ENCODE data around the gene TM6SF1. TPM values are rescaled to one million over a fixed set of nuclear protein-coding genes. Genes with fewer than 3 reads are reported as not detected.

TM6SF1 gene
- total RNA-seq, 1 experiment from 2014 or later = 0.69 TPM

DNA sequence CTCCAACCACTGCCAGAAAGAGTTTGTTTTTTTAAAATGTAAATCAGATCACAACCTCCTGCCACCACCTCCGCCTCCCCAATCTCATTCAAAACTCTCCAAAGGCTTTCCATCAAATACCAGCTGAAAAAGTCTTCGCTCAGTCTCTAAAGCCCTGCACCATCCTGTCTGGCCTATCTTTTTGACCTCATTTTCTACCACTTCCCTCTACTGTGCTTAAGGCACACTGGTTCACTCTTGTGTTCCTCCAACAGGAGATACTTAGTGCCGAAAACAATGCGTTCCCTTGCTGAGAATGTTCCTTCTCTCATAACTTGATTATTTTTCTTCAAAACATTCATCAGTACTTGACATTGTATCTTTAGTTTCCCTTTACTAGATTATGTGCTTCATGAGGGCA is 43.9 kb upstream of the TM6SF1 start:
- DNase-seq (ENCODE audit: low read depth, low spot score) (no peak), ATAC-seq (no peak)
- ChIA-PET POLR2A (no interaction called here), CTCF (no interaction called here)
- intact Hi-C loops (cut with micrococcal nuclease; ENCODE audit: unreplicated experiment) (no loop called here), in situ Hi-C loops (cut with HindIII; ENCODE audit: low pct_unique_long_range_greater_than_20kb, low sequenced_read_pairs) (no loop called here)
- peaks cover 10% of the 10 kb centered on the region for H3K36me3 ChIP-seq (ENCODE audit: control insufficient read depth, insufficient read depth, low read length)
- H3K27ac ChIP-seq (ENCODE audit: low read length) = no peak overlapping the region
- no peak overlapping the region for H3K4me3 ChIP-seq (ENCODE audit: low read depth in 2 of 2, low read length in 2 of 2)
- no peaks in the 10 kb centered on the region for H3K27me3 ChIP-seq (ENCODE audit: control insufficient read depth, insufficient read depth, low read length)
- peaks cover 49% of the 10 kb centered on the region for H3K4me1 ChIP-seq (ENCODE audit: control insufficient read depth, insufficient read depth, low read length)
- TF ChIP-seq SIN3A (IDR thresholded peaks at IDR 0.05; ENCODE audit: borderline replicate concordance, insufficient read depth, low read depth, low read length) (no peak), POLR2AphosphoS5 (IDR thresholded peaks at IDR 0.05; ENCODE audit: low read depth, low read length) (no peak), TCF7L2 (IDR thresholded peaks at IDR 0.05; ENCODE audit: low read depth, low read length) (no peak)
- TF ChIP-seq, protein P1, sequence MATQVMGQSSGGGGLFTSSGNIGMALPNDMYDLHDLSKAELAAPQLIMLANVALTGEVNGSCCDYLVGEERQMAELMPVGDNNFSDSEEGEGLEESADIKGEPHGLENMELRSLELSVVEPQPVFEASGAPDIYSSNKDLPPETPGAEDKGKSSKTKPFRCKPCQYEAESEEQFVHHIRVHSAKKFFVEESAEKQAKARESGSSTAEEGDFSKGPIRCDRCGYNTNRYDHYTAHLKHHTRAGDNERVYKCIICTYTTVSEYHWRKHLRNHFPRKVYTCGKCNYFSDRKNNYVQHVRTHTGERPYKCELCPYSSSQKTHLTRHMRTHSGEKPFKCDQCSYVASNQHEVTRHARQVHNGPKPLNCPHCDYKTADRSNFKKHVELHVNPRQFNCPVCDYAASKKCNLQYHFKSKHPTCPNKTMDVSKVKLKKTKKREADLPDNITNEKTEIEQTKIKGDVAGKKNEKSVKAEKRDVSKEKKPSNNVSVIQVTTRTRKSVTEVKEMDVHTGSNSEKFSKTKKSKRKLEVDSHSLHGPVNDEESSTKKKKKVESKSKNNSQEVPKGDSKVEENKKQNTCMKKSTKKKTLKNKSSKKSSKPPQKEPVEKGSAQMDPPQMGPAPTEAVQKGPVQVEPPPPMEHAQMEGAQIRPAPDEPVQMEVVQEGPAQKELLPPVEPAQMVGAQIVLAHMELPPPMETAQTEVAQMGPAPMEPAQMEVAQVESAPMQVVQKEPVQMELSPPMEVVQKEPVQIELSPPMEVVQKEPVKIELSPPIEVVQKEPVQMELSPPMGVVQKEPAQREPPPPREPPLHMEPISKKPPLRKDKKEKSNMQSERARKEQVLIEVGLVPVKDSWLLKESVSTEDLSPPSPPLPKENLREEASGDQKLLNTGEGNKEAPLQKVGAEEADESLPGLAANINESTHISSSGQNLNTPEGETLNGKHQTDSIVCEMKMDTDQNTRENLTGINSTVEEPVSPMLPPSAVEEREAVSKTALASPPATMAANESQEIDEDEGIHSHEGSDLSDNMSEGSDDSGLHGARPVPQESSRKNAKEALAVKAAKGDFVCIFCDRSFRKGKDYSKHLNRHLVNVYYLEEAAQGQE (IDR thresholded peaks at IDR 0.05; ENCODE audit: insufficient read depth in 1 of 2, low read depth in 2 of 2, low read length in 1 of 2) = no peak
- TF ChIP-seq, protein P2, sequence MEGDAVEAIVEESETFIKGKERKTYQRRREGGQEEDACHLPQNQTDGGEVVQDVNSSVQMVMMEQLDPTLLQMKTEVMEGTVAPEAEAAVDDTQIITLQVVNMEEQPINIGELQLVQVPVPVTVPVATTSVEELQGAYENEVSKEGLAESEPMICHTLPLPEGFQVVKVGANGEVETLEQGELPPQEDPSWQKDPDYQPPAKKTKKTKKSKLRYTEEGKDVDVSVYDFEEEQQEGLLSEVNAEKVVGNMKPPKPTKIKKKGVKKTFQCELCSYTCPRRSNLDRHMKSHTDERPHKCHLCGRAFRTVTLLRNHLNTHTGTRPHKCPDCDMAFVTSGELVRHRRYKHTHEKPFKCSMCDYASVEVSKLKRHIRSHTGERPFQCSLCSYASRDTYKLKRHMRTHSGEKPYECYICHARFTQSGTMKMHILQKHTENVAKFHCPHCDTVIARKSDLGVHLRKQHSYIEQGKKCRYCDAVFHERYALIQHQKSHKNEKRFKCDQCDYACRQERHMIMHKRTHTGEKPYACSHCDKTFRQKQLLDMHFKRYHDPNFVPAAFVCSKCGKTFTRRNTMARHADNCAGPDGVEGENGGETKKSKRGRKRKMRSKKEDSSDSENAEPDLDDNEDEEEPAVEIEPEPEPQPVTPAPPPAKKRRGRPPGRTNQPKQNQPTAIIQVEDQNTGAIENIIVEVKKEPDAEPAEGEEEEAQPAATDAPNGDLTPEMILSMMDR (IDR thresholded peaks at IDR 0.05) = no peak
- H3K9me3 ChIP-seq (ENCODE audit: control insufficient read depth, insufficient read depth, low read depth, low read length) = no peaks in the 10 kb centered on the region
- BruUV-seq (replicated peaks) = no TSS peak

DNA sequence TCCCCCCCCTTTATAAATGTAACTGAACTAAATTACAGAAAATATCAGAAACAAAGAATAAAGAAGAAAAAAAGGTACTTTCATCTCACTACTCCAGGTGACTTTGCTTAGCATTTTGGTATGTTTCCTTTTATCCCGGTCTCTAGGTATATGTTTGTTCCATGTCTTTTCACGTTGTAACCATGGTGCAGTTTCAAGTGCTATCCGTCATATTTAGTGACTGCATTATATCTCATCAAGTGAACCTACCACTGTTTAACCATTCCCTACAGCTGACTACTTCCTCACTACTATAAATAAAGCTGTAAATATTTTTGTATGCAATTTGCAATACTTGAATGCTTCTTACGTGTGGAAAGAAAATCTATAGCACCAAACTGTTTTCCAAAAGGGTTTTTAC is 42.6 kb upstream of the TM6SF1 start:
- peak overlapping the region; percentile 94; the same call in 1 of the 2 replicates for H3K27ac ChIP-seq (ENCODE audit: low read length)

More for the DNA sequence above, 42.6 kb upstream of the TM6SF1 start:
- H3K4me3 ChIP-seq (ENCODE audit: low read depth in 2 of 2, low read length in 2 of 2) = peak overlapping the region; percentile 83 to 94; a peak in 3 of 4 replicates
- DNase-seq (ENCODE audit: low read depth, low spot score) = no peak
- in situ Hi-C loops (cut with HindIII; ENCODE audit: low pct_unique_long_range_greater_than_20kb, low sequenced_read_pairs) = no loop called here
- H3K36me3 ChIP-seq (ENCODE audit: control insufficient read depth, insufficient read depth, low read length) = peaks cover 10% of the 10 kb centered on the region
- no peaks in the 10 kb centered on the region for H3K9me3 ChIP-seq (ENCODE audit: control insufficient read depth, insufficient read depth, low read depth, low read length)
- no peaks in the 10 kb centered on the region for H3K27me3 ChIP-seq (ENCODE audit: control insufficient read depth, insufficient read depth, low read length)
- TF ChIP-seq, protein P1 (IDR thresholded peaks at IDR 0.05; ENCODE audit: insufficient read depth in 1 of 2, low read depth in 2 of 2, low read length in 1 of 2) = no peak
- TF ChIP-seq, protein P2 (IDR thresholded peaks at IDR 0.05) = no peak
- TF ChIP-seq TCF7L2 (IDR thresholded peaks at IDR 0.05; ENCODE audit: low read depth, low read length) (no peak), SIN3A (IDR thresholded peaks at IDR 0.05; ENCODE audit: borderline replicate concordance, insufficient read depth, low read depth, low read length) (no peak), POLR2AphosphoS5 (IDR thresholded peaks at IDR 0.05; ENCODE audit: low read depth, low read length) (no peak)
- POLR2A ChIA-PET = no interaction called here
- CTCF ChIA-PET = no interaction called here
- intact Hi-C loops (cut with micrococcal nuclease; ENCODE audit: unreplicated experiment) = no loop called here
- TSS peak; percentile 67 for BruUV-seq (replicated peaks)
- peaks cover 49% of the 10 kb centered on the region for H3K4me1 ChIP-seq (ENCODE audit: control insufficient read depth, insufficient read depth, low read length)
- ATAC-seq = no peak

Measured in Panc1 (cell line).